Transverse colon (tissue), 4 donors: Measurements from ENCODE around the gene TENT4B. TPM values are rescaled to one million over a fixed set of nuclear protein-coding genes. Genes with fewer than 3 reads are reported as not detected.
A peak's percentile ranks its signal among the peaks of the same experiment; 100 is the strongest.

Experiments
- DNase-seq: peaks from one replicate; pipeline ENCODE4 v3.0.0-alpha.2; 2019
- H3K27ac ChIP-seq, 4 donors: fragments of 200-600 bp; sonication (generic); 2 replicates each; pipeline ENCODE4 v1.5.1; 2016 to 2018; ENCODE audit warnings: inconsistent platforms in 4 of 4
- H3K27me3 ChIP-seq: fragments of 200-600 bp; sonication (generic); 2 replicates; pipeline ENCODE4 v1.5.1; 2017; ENCODE audit warnings: inconsistent platforms
- H3K36me3 ChIP-seq, 4 donors: fragments of 200-600 bp; sonication (generic); 2 replicates each; pipeline ENCODE4 v1.5.1; 2017 to 2019; ENCODE audit warnings: inconsistent platforms in 4 of 4
- H3K4me1 ChIP-seq, 4 donors: fragments of 200-600 bp; sonication (generic); 2 replicates each; pipeline ENCODE4 v1.5.1; 2017 to 2020; ENCODE audit warnings: inconsistent platforms in 4 of 4
- H3K4me3 ChIP-seq, 4 donors: fragments of 200-600 bp; sonication (generic); 1 replicate in 1 of 4; 2 replicates in 3 of 4; pipeline versions ENCODE4 v1.5.1 to v1.6.1; 2017 to 2019; ENCODE audit warnings: inconsistent platforms in 4 of 4
- H3K9me3 ChIP-seq, 2 donors: fragments of 200-600 bp; sonication (generic); 2 replicates each; pipeline ENCODE4 v1.5.1; 2017 to 2019; ENCODE audit warnings: inconsistent platforms in 2 of 2
- CTCF ChIP-seq, 5 experiments: fragments of 200-600 bp in 3 of 5; fragments of 450-650 bp in 2 of 5; sonication (generic) in 3 of 5; IDR thresholded peaks; 1 replicate in 2 of 5; 2 replicates in 3 of 5; pipeline ENCODE4 v1.5.1; 2016 to 2017; ENCODE audit warnings: antibody characterized with exemption in 5 of 5, inconsistent platforms in 3 of 5, mild to moderate bottlenecking in 2 of 5, moderate library complexity in 1 of 5
- EP300 ChIP-seq: sonication (generic); formaldehyde crosslinking; IDR thresholded peaks from one replicate; pipeline ENCODE4 v1.6.1; 2017; ENCODE audit warnings: antibody characterized with exemption, low read depth
- POLR2A ChIP-seq: fragments of 450-650 bp; IDR thresholded peaks from one replicate; pipeline ENCODE4 v1.6.1; 2016; ENCODE audit warnings: antibody characterized with exemption, mild to moderate bottlenecking, moderate library complexity
- POLR2AphosphoS5 ChIP-seq, 3 donors: sonication (generic); formaldehyde crosslinking; IDR thresholded peaks; one replicate each; pipeline ENCODE4 v1.6.1; 2016; ENCODE audit warnings: antibody characterized with exemption in 3 of 3
- WGBS, 2 donors: methylation state at CpG; one replicate each; pipeline ENCODE4 v1.1.5; 2018; ENCODE audit warnings: low coverage in 1 of 2; 5-methylcytosine and 5-hydroxymethylcytosine counted together
- in situ Hi-C, 4 donors: fragments of 200-750 bp; cut with MboI; loops; one replicate each; pipeline versions ENCODE4 v1.15.0 to v1.15.1; 2017; ENCODE audit warnings: low sequenced_read_pairs in 3 of 4, low pct_ligation_motif_present in 1 of 4, low pct_unique_long_range_greater_than_20kb in 1 of 4
- intact Hi-C: fragments of 100-400 bp; cut with DNase I; formaldehyde crosslinking; loops from one replicate; pipeline ENCODE4 v1.15.1; 2023; ENCODE audit warnings: low total_unique reads
- total RNA-seq, 4 donors: library from RNA; depleted of rRNA; stranded (reverse); fragments of >200 nt; gene quantifications; one replicate each; pipeline ENCODE4 v1.1.0, GENCODE V29; 2016

TENT4B gene
- total RNA-seq, 4 donors from 2014 or later: 8.2 to 18.0 (median 13.0) TPM

- intact Hi-C loops (no loop called here), in situ Hi-C loops (no loop called here)
- Histone ChIP-seq H3K4me3 (no peak overlapping the region), H3K9me3 (no peaks in the 10 kb centered on the region), H3K27me3 (no peaks in the 10 kb centered on the region), H3K27ac (no peak overlapping the region), H3K36me3 (no peaks in the 10 kb centered on the region), H3K4me1 (peaks cover 0 to 18% (median 5%) of the 10 kb centered on the region in 4 donors)
- 85 to 89% methylated on average over 5 to 9 of the region's 9 CpGs for WGBS, 2 donors
- DNase-seq: no peak
- TF ChIP-seq POLR2AphosphoS5 (IDR thresholded peaks at IDR 0.05): no peak
- TF ChIP-seq POLR2A: no peak
- TF ChIP-seq CTCF (IDR thresholded peaks at IDR 0.05): no peak
- TF ChIP-seq EP300: no peak
Measured at GRCh38 chr16:50257876-50258275, 104.8 kb downstream of the TENT4B start.

GRCh38 chr16:50259334-50260205 lies 106.5 kb downstream of the TENT4B start:
- in situ Hi-C loops (no loop called here), intact Hi-C loops (no loop called here)
- no peak for TF ChIP-seq POLR2A
- TF ChIP-seq CTCF (IDR thresholded peaks at IDR 0.05): no peak
- TF ChIP-seq POLR2AphosphoS5 (IDR thresholded peaks at IDR 0.05): no peak
- TF ChIP-seq EP300: no peak
- peaks cover 0 to 18% (median 5%) of the 10 kb centered on the region in 4 donors for H3K4me1 ChIP-seq
- no peaks in the 10 kb centered on the region for H3K27me3 ChIP-seq
- peak overlapping the region; percentile 34 to 52 (median 44) for H3K27ac ChIP-seq
- 54% methylated on average over 23 of the region's 23 CpGs; no CpG with 5 or more reads in 1 of the 2 donors for WGBS, 2 donors
- peak; percentile 38 for DNase-seq
- H3K36me3 ChIP-seq: no peaks in the 10 kb centered on the region
- no peaks in the 10 kb centered on the region for H3K9me3 ChIP-seq
- H3K4me3 ChIP-seq: no peak overlapping the region

GRCh38 chr16:50260206-50261159 lies 107.4 kb downstream of the TENT4B start:
- DNase-seq: no peak
- no peaks in the 10 kb centered on the region for H3K27me3 ChIP-seq
- no peaks in the 10 kb centered on the region for H3K9me3 ChIP-seq
- TF ChIP-seq POLR2A (no peak), CTCF (IDR thresholded peaks at IDR 0.05) (no peak), POLR2AphosphoS5 (IDR thresholded peaks at IDR 0.05) (no peak), EP300 (no peak)
- peaks cover 3 to 19% (median 5%) of the 10 kb centered on the region in 4 donors for H3K4me1 ChIP-seq
- peak overlapping the region in 1 of 4 donors; percentile 40 for H3K27ac ChIP-seq
- H3K36me3 ChIP-seq: no peaks in the 10 kb centered on the region
- no peak overlapping the region for H3K4me3 ChIP-seq
- 60 to 70% methylated on average over 1 to 4 of the region's 9 CpGs for WGBS, 2 donors
- in situ Hi-C loops (no loop called here), intact Hi-C loops (no loop called here)

GRCh38 chr16:50261160-50261706 lies 108.1 kb downstream of the TENT4B start:
- DNase-seq: no peak
- 81 to 100% methylated on average over 2 to 9 of the region's 9 CpGs for WGBS, 2 donors
- Histone ChIP-seq H3K9me3 (no peaks in the 10 kb centered on the region), H3K4me3 (no peak overlapping the region), H3K27ac (no peak overlapping the region), H3K36me3 (no peaks in the 10 kb centered on the region), H3K4me1 (peaks cover 3 to 27% (median 9%) of the 10 kb centered on the region in 4 donors), H3K27me3 (no peaks in the 10 kb centered on the region)
- TF ChIP-seq POLR2AphosphoS5 (IDR thresholded peaks at IDR 0.05) (no peak), POLR2A (no peak), EP300 (no peak), CTCF (IDR thresholded peaks at IDR 0.05) (no peak)
- intact Hi-C loops (no loop called here), in situ Hi-C loops (no loop called here)
